HCT116 (cell line): ENCODE data around the gene LONRF3. TPM values are rescaled to one million over a fixed set of nuclear protein-coding genes. Genes with fewer than 3 reads are reported as not detected.

Experiments
- ATAC-seq: fragments of 200-7000 bp; cut with Tn5 transposase; 2 replicates; pipeline ENCODE4 v1.9.1; 2020; ENCODE audit warnings: mild to moderate bottlenecking, moderate library complexity
- BruUV-seq: library from RNA; stranded (reverse); fragments of 400-500 nt; replicated peaks from 2 replicates; lab custom pipeline; 2021; lab: Mats Ljungman, UMichigan
- CTCF ChIA-PET: fragments of 300-600 bp; sonication (Branson Sonifier 250); formaldehyde crosslinking; loops from one replicate; lab custom pipeline; 2021; ENCODE audit warnings: antibody characterized with exemption; lab: Charles Lee
- POLR2A ChIA-PET: fragments of 300-600, 350-600 bp; sonication (Branson Sonifier 250); formaldehyde crosslinking; loops from one replicate; lab custom pipeline; 2021; ENCODE audit warnings: antibody characterized with exemption; lab: Charles Lee
- RAD21 ChIA-PET, 2 experiments: fragments of 300-600 bp; sonication (Branson Sonifier 250); formaldehyde crosslinking; loops; one replicate each; lab custom pipeline; 2023; ENCODE audit warnings: low total read pairs in 2 of 2; ENCODE audit not compliant: uncharacterized antibody in 2 of 2, unreplicated experiment in 2 of 2, low non-redundant PET in 1 of 2; lab: Charles Lee
- DNase-seq: peaks from one replicate; pipeline ENCODE4 v3.0.0-alpha.2; 2010; ENCODE audit warnings: low read depth, low spot score
- H2AFZ ChIP-seq: fragments of 200-600 bp; shearing (Covaris generic), sonication (generic); 2 replicates; pipeline ENCODE4 v1.6.1; 2017; ENCODE audit warnings: low read depth, mixed run types, mixed read lengths, antibody characterized with exemption, low read length; ENCODE audit not compliant: poor library complexity, severe bottlenecking
- H3K27ac ChIP-seq: 2 replicates; pipeline ENCODE4 v1.5.1; 2012; ENCODE audit warnings: low read depth, low read length
- H3K27me3 ChIP-seq: fragments of 200-600 bp; sonication (generic); 2 replicates; pipeline ENCODE4 v1.6.1; 2016; ENCODE audit warnings: mixed run types, low read length, mixed read lengths; ENCODE audit not compliant: insufficient read depth
- H3K36me3 ChIP-seq, 2 experiments: fragments of 200-500 bp in 1 of 2; fragments of 200-600 bp in 1 of 2; sonication (Bioruptor generic) in 1 of 2; sonication (generic) in 1 of 2; 2 replicates each; pipeline versions ENCODE4 v1.5.1 to v1.6.1; 2014 to 2016; ENCODE audit warnings: low read length in 2 of 2, inconsistent platforms in 1 of 2, mixed read lengths in 1 of 2, mixed run types in 1 of 2; ENCODE audit not compliant: insufficient read depth in 2 of 2, control insufficient read depth in 1 of 2
- H3K4me1 ChIP-seq, 2 experiments: fragments of 200-600 bp in 1 of 2; sonication (generic) in 1 of 2; 2 replicates each; pipeline versions ENCODE4 v1.5.1 to v1.6.1; 2012 to 2017; ENCODE audit warnings: low read length in 2 of 2, inconsistent platforms in 1 of 2, mild to moderate bottlenecking in 1 of 2, mixed read lengths in 1 of 2, mixed run types in 1 of 2, moderate library complexity in 1 of 2; ENCODE audit not compliant: insufficient read depth in 2 of 2, control insufficient read depth in 1 of 2
- H3K4me2 ChIP-seq: fragments of 200-600 bp; sonication (generic); 2 replicates; pipeline ENCODE4 v1.6.1; 2017; ENCODE audit warnings: mixed run types, low read length, mixed read lengths
- H3K4me3 ChIP-seq, 2 experiments: fragments of 200-600 bp in 1 of 2; sonication (generic) in 1 of 2; replicated peaks in 1 of 2; 2 replicates each; pipeline ENCODE4 v1.5.1; 2011 to 2016; ENCODE audit warnings: low read length in 2 of 2, control low read depth in 1 of 2, low read depth in 1 of 2, mild to moderate bottlenecking in 1 of 2, mixed read lengths in 1 of 2, mixed run types in 1 of 2
- H3K79me2 ChIP-seq: fragments of 200-600 bp; sonication (generic); 2 replicates; pipeline ENCODE4 v1.6.1; 2017; ENCODE audit warnings: mild to moderate bottlenecking, mixed run types, low read length, moderate library complexity, mixed read lengths; ENCODE audit not compliant: insufficient read depth
- H3K9ac ChIP-seq: fragments of 200-600 bp; sonication (generic); 2 replicates; pipeline ENCODE4 v1.6.1; 2016; ENCODE audit warnings: low read length, mixed read lengths
- H3K9me2 ChIP-seq: fragments of 200-600 bp; sonication (generic), shearing (Covaris generic); 2 replicates; pipeline ENCODE4 v1.6.1; 2017; ENCODE audit warnings: mixed run types, mild to moderate bottlenecking, moderate library complexity; ENCODE audit not compliant: insufficient read depth
- H3K9me3 ChIP-seq, 2 experiments: fragments of 200-500 bp in 1 of 2; fragments of 200-600 bp in 1 of 2; sonication (Bioruptor generic) in 1 of 2; sonication (generic) in 1 of 2; 2 replicates each; pipeline ENCODE4 v1.6.1; 2014 to 2017; ENCODE audit warnings: low read length in 2 of 2, mixed read lengths in 2 of 2, inconsistent platforms in 1 of 2, low read depth in 1 of 2, mild to moderate bottlenecking in 1 of 2, mixed run types in 1 of 2, moderate library complexity in 1 of 2; ENCODE audit not compliant: control insufficient read depth in 1 of 2, insufficient read depth in 1 of 2
- H4K20me1 ChIP-seq: fragments of 200-600 bp; sonication (generic), shearing (Covaris generic); 2 replicates; pipeline ENCODE4 v1.6.1; 2017; ENCODE audit warnings: mixed run types, mild to moderate bottlenecking, moderate library complexity; ENCODE audit not compliant: insufficient read depth
- CTCF ChIP-seq, 3 experiments: fragments of 200-600 bp in 1 of 3; sonication (generic) in 1 of 3; IDR thresholded peaks in 2 of 3; conservative IDR thresholded peaks in 1 of 3; 2 replicates each; pipeline ENCODE4 v1.5.1; 2012 to 2017; ENCODE audit warnings: low read depth in 2 of 3, low read length in 2 of 3, antibody characterized with exemption in 1 of 3, borderline replicate concordance in 1 of 3, control low read depth in 1 of 3, mild to moderate bottlenecking in 1 of 3, mixed read lengths in 1 of 3, mixed run types in 1 of 3, moderate library complexity in 1 of 3; ENCODE audit not compliant: insufficient read depth in 1 of 3
- EGR1 ChIP-seq: IDR thresholded peaks from 2 replicates; pipeline ENCODE4 v1.6.1; 2012; ENCODE audit warnings: low read depth
- ELF1 ChIP-seq: IDR thresholded peaks from 2 replicates; pipeline ENCODE4 v1.6.1; 2012; ENCODE audit warnings: low read depth, borderline replicate concordance
- EZH2 ChIP-seq: fragments of 200-600 bp; sonication (generic); IDR thresholded peaks from 2 replicates; pipeline ENCODE4 v1.6.1; 2017; ENCODE audit warnings: antibody characterized with exemption, mixed run types
- EZH2phosphoT487 ChIP-seq: fragments of 200-600 bp; IDR thresholded peaks from 2 replicates; pipeline ENCODE4 v1.6.1; 2018; ENCODE audit warnings: antibody characterized with exemption, borderline replicate concordance
- FOSL1 ChIP-seq: IDR thresholded peaks from 2 replicates; pipeline ENCODE4 v1.6.1; 2012; ENCODE audit warnings: low read depth
- JUND ChIP-seq: IDR thresholded peaks from 2 replicates; pipeline ENCODE4 v1.6.1; 2012
- POLR2A ChIP-seq: IDR thresholded peaks from 2 replicates; pipeline ENCODE4 v1.7.0; 2011; ENCODE audit warnings: borderline replicate concordance; ENCODE audit not compliant: insufficient read depth, insufficient read length; ENCODE audit errors: extremely low read depth
- POLR2AphosphoS5 ChIP-seq: IDR thresholded peaks from 2 replicates; pipeline ENCODE4 v1.6.1; 2011; ENCODE audit warnings: mild to moderate bottlenecking, low read depth, low read length, moderate library complexity
- RAD21 ChIP-seq: IDR thresholded peaks from 2 replicates; pipeline ENCODE4 v1.6.1; 2012; ENCODE audit warnings: low read depth, mild to moderate bottlenecking
- REST ChIP-seq: IDR thresholded peaks from 2 replicates; pipeline ENCODE4 v1.6.1; 2012; ENCODE audit warnings: low read depth
- SIN3A ChIP-seq: IDR thresholded peaks from 2 replicates; pipeline ENCODE4 v1.6.1; 2012; ENCODE audit warnings: low read depth
- SP1 ChIP-seq: IDR thresholded peaks from 2 replicates; pipeline ENCODE4 v1.6.1; 2012; ENCODE audit warnings: low read depth
- SRF ChIP-seq: IDR thresholded peaks from 2 replicates; pipeline ENCODE4 v1.6.1; 2012; ENCODE audit warnings: low read depth
- TCF7L2 ChIP-seq: IDR thresholded peaks from 2 replicates; pipeline ENCODE4 v1.7.0; 2011; ENCODE audit warnings: borderline replicate concordance, inconsistent platforms; ENCODE audit not compliant: insufficient read depth, insufficient read length; ENCODE audit errors: extremely low read depth
- YY1 ChIP-seq: IDR thresholded peaks from 2 replicates; pipeline ENCODE4 v1.6.1; 2011; ENCODE audit warnings: low read length, low read depth, moderate library complexity, mild to moderate bottlenecking; ENCODE audit not compliant: insufficient replicate concordance; ENCODE audit errors: extremely low read depth
- intact Hi-C: fragments of 100-400 bp; cut with micrococcal nuclease; formaldehyde crosslinking; loops from 2 replicates; pipeline ENCODE4 v1.10.0; 2022
- total RNA-seq: library from RNA; stranded (reverse); gene quantifications from one replicate; pipeline ENCODE4 v1.2.1, GENCODE V29; 2021; ENCODE audit not compliant: unreplicated experiment
- TF ChIP-seq, protein P1 (sequence below): IDR thresholded peaks from 2 replicates; pipeline ENCODE4 v1.6.1; 2012
- TF ChIP-seq, protein P2 (sequence below): IDR thresholded peaks from 2 replicates; pipeline ENCODE4 v1.6.1; 2012
- TF ChIP-seq, protein P3 (sequence below): IDR thresholded peaks from 2 replicates; pipeline ENCODE4 v1.6.1; 2011; ENCODE audit warnings: mild to moderate bottlenecking, low read length, moderate library complexity; ENCODE audit not compliant: insufficient replicate concordance; ENCODE audit errors: extremely low read depth

Gene LONRF3
- total RNA-seq, 1 experiment from 2014 or later, result 3.1 TPM

DNA sequence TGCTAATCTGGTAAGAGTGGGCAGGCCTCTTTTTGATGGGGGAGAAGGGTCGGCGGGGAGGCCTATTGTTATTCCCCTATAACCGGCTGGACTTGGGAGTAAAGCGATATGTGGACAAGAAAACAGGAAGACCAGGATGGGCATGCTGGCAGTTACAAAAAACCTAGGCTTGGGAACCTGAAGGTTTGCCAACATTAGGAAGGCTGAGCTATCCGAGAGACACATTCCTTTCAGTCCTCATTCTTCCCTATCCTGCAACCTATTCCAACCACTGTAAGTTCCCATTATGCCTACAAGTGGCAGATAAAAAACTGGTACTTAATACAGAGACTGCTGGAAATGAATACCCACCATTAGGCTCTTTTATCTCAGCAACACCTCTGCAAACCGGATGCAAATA, 66.0 kb downstream of the LONRF3 start:
- BruUV-seq, result no TSS peak
- no peak overlapping the region for H3K4me3 ChIP-seq
- ChIA-PET POLR2A (no interaction called here), RAD21 (no interaction called here), CTCF (interaction anchor here (1.3 kb wide), 1 partner anchor 26 kb away, joined by 4 read pairs; no protein-coding TSS in a partner anchor)
- DNase-seq, result no peak
- H3K9me2 ChIP-seq, result no peaks in the 10 kb centered on the region
- no peaks in the 10 kb centered on the region for H3K36me3 ChIP-seq
- no peaks in the 10 kb centered on the region for H3K27me3 ChIP-seq
- 0 out of 2 replicates have a peak overlapping the region, but pooled peaks have one; percentile 53 for H3K4me2 ChIP-seq
- peaks cover 11 to 17% of the 10 kb centered on the region in 2 experiments; a peak in 3 of 4 replicates for H3K4me1 ChIP-seq
- no peak for ATAC-seq
- no peaks in the 10 kb centered on the region for H3K9me3 ChIP-seq
- no peak for TF ChIP-seq JUND
- TF ChIP-seq FOSL1, result no peak
- TF ChIP-seq RAD21, result no peak
- no peak for TF ChIP-seq SIN3A
- TF ChIP-seq SP1, result no peak
- no peak for TF ChIP-seq POLR2A
- TF ChIP-seq, protein P1, sequence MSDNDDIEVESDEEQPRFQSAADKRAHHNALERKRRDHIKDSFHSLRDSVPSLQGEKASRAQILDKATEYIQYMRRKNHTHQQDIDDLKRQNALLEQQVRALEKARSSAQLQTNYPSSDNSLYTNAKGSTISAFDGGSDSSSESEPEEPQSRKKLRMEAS, result no peak
- no peak for TF ChIP-seq YY1
- TF ChIP-seq ELF1, result no peak
- no peak for TF ChIP-seq POLR2AphosphoS5
- TF ChIP-seq REST, result no peak
- TF ChIP-seq, protein P2, sequence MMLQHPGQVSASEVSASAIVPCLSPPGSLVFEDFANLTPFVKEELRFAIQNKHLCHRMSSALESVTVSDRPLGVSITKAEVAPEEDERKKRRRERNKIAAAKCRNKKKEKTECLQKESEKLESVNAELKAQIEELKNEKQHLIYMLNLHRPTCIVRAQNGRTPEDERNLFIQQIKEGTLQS, result no peak
- no peak for TF ChIP-seq TCF7L2
- TF ChIP-seq EZH2phosphoT487, result no peak
- TF ChIP-seq EZH2, result no peak
- TF ChIP-seq EGR1, result no peak
- TF ChIP-seq, protein P3, sequence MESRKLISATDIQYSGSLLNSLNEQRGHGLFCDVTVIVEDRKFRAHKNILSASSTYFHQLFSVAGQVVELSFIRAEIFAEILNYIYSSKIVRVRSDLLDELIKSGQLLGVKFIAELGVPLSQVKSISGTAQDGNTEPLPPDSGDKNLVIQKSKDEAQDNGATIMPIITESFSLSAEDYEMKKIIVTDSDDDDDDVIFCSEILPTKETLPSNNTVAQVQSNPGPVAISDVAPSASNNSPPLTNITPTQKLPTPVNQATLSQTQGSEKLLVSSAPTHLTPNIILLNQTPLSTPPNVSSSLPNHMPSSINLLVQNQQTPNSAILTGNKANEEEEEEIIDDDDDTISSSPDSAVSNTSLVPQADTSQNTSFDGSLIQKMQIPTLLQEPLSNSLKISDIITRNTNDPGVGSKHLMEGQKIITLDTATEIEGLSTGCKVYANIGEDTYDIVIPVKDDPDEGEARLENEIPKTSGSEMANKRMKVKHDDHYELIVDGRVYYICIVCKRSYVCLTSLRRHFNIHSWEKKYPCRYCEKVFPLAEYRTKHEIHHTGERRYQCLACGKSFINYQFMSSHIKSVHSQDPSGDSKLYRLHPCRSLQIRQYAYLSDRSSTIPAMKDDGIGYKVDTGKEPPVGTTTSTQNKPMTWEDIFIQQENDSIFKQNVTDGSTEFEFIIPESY, result no peak
- no peak for TF ChIP-seq CTCF (IDR thresholded peaks at IDR 0.05 in 2 of 3, conservative IDR thresholded peaks at IDR 0.05 in 1 of 3; ENCODE audit: borderline replicate concordance in 1 of 3, insufficient read depth in 1 of 3, low read depth in 2 of 3, low read length in 2 of 3)
- TF ChIP-seq SRF, result no peak
- H4K20me1 ChIP-seq, result no peaks in the 10 kb centered on the region
- H3K79me2 ChIP-seq, result no peaks in the 10 kb centered on the region
- intact Hi-C loops, result no loop called here
- no peak overlapping the region for H3K9ac ChIP-seq
- H2AFZ ChIP-seq, result no peak overlapping the region
- H3K27ac ChIP-seq, result no peak overlapping the region
